Sigmoid colon (tissue), 7 donors: ENCODE data around the gene RNF151. TPM values are rescaled to one million over a fixed set of nuclear protein-coding genes. Genes with fewer than 3 reads are reported as not detected.
"Not testable (repeated sequence)": the region's sequence is repeated elsewhere in the genome, so short reads cannot be mapped to it uniquely, and the experiment has no call there.

Experiments
- DNase-seq: peaks from one replicate; pipeline ENCODE4 v3.0.0-alpha.2; 2019
- H3K27ac ChIP-seq, 4 donors: fragments of 200-600 bp; sonication (generic); one replicate each; pipeline ENCODE4 v1.5.1; 2016 to 2019; ENCODE audit warnings: mild to moderate bottlenecking in 1 of 4
- H3K27me3 ChIP-seq, 3 donors: fragments of 200-600 bp; sonication (generic); one replicate each; pipeline ENCODE4 v1.5.1; 2019; ENCODE audit warnings: mild to moderate bottlenecking in 1 of 3
- H3K36me3 ChIP-seq, 4 donors: fragments of 200-600 bp; sonication (generic); one replicate each; pipeline ENCODE4 v1.5.1; 2016 to 2019
- H3K4me1 ChIP-seq, 4 donors: fragments of 200-600 bp; sonication (generic); one replicate each; pipeline ENCODE4 v1.5.1; 2017 to 2019
- H3K4me3 ChIP-seq, 4 donors: fragments of 200-600 bp; sonication (generic); one replicate each; pipeline ENCODE4 v1.5.1; 2017 to 2019; ENCODE audit warnings: mild to moderate bottlenecking in 2 of 4, moderate library complexity in 1 of 4
- H3K9me3 ChIP-seq, 4 donors: fragments of 200-600 bp in 3 of 4; sonication (generic) in 3 of 4; one replicate each; pipeline versions ENCODE4 v1.5.1 to v1.6.1; 2013 to 2019
- EP300 ChIP-seq, 4 donors: sonication (generic); formaldehyde crosslinking; IDR thresholded peaks; one replicate each; pipeline ENCODE4 v1.6.1; 2017; ENCODE audit warnings: antibody characterized with exemption in 4 of 4
- POLR2A ChIP-seq, 2 donors: fragments of 450-650 bp; IDR thresholded peaks; one replicate each; pipeline ENCODE4 v1.6.1; 2016; ENCODE audit warnings: antibody characterized with exemption in 2 of 2, mild to moderate bottlenecking in 2 of 2, moderate library complexity in 2 of 2
- POLR2AphosphoS5 ChIP-seq, 4 donors: sonication (generic); formaldehyde crosslinking; IDR thresholded peaks; one replicate each; pipeline ENCODE4 v1.6.1; 2017; ENCODE audit warnings: antibody characterized with exemption in 4 of 4
- WGBS, 2 donors: extraction: QIAGEN DNeasy Blood & Tissue Kit; methylation state at CpG; one replicate each; pipeline ENCODE4 v1.1.7; 2013; 5-methylcytosine and 5-hydroxymethylcytosine counted together
- intact Hi-C: fragments of 100-400 bp; cut with DNase I; formaldehyde crosslinking; loops from one replicate; pipeline ENCODE4 v1.15.1; 2023
- polyA plus RNA-seq, 3 donors: library from polyadenylated mRNA; stranded (reverse); fragments of 200-250 nt; gene quantifications; one replicate each; pipeline ENCODE4 v1.2.3, GENCODE V29; 2013
- total RNA-seq, 4 donors: library from RNA; depleted of rRNA; stranded (reverse); fragments of >200 nt; gene quantifications; one replicate each; pipeline ENCODE4 v1.1.0, GENCODE V29; 2016
- TF ChIP-seq, protein P1 (sequence below), 4 experiments: fragments of 450-650 bp in 3 of 4; fragments of 200-600 bp in 1 of 4; IDR thresholded peaks; one replicate each; pipeline ENCODE4 v1.5.1; 2016 to 2019; ENCODE audit warnings: antibody characterized with exemption in 4 of 4, mild to moderate bottlenecking in 3 of 4, moderate library complexity in 2 of 4
- donor health status: healthy with polysubstance abuse.
- donor health status: Bipolar disorder and iron deficiency.
- donor health status: healthy.

The RNF151 gene
- total and polyA plus RNA-seq, 7 donors: 0.10 TPM; not detected in 6

GRCh38 chr16:2008631-2009163, 42.0 kb downstream of the RNF151 start:
- WGBS, 2 donors: 1 to 2% methylated on average over 23 of the region's 23 CpGs
- TF ChIP-seq POLR2AphosphoS5 (IDR thresholded peaks at IDR 0.05) (no peak), EP300 (IDR thresholded peaks at IDR 0.05) (no peak), POLR2A (IDR thresholded peaks at IDR 0.05) (no peak)
- TF ChIP-seq, protein P1, sequence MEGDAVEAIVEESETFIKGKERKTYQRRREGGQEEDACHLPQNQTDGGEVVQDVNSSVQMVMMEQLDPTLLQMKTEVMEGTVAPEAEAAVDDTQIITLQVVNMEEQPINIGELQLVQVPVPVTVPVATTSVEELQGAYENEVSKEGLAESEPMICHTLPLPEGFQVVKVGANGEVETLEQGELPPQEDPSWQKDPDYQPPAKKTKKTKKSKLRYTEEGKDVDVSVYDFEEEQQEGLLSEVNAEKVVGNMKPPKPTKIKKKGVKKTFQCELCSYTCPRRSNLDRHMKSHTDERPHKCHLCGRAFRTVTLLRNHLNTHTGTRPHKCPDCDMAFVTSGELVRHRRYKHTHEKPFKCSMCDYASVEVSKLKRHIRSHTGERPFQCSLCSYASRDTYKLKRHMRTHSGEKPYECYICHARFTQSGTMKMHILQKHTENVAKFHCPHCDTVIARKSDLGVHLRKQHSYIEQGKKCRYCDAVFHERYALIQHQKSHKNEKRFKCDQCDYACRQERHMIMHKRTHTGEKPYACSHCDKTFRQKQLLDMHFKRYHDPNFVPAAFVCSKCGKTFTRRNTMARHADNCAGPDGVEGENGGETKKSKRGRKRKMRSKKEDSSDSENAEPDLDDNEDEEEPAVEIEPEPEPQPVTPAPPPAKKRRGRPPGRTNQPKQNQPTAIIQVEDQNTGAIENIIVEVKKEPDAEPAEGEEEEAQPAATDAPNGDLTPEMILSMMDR (IDR thresholded peaks at IDR 0.05): no peak
- Histone ChIP-seq H3K27me3 (no peaks in the 10 kb centered on the region), H3K36me3 (no peaks in the 10 kb centered on the region), H3K4me1 (peaks cover 0 to 67% (median 59%) of the 10 kb centered on the region in 4 donors), H3K4me3 (peak overlapping the region; percentile 55 to 99 (median 77)), H3K27ac (peak overlapping the region; percentile 78 to 97 (median 92)), H3K9me3 (no peaks in the 10 kb centered on the region)
- intact Hi-C loops: no loop called here
- no peak for DNase-seq

GRCh38 chr16:2009164-2009711, 42.6 kb downstream of the RNF151 start:
- Histone ChIP-seq H3K9me3 (no peaks in the 10 kb centered on the region), H3K4me3 (peak overlapping the region; percentile 55 to 99 (median 77)), H3K4me1 (peaks cover 0 to 62% (median 53%) of the 10 kb centered on the region in 4 donors), H3K36me3 (no peaks in the 10 kb centered on the region), H3K27ac (peak overlapping the region; percentile 78 to 97 (median 92)), H3K27me3 (no peaks in the 10 kb centered on the region)
- no peak for DNase-seq
- intact Hi-C loops: no loop called here
- WGBS, 2 donors: 1% methylated on average over 55 of the region's 55 CpGs
- no peak for TF ChIP-seq POLR2AphosphoS5 (IDR thresholded peaks at IDR 0.05)
- no peak for TF ChIP-seq POLR2A (IDR thresholded peaks at IDR 0.05)
- no peak for TF ChIP-seq EP300 (IDR thresholded peaks at IDR 0.05)
- TF ChIP-seq, protein P1 (IDR thresholded peaks at IDR 0.05): no peak

GRCh38 chr16:2009791-2010510, 43.3 kb downstream of the RNF151 start, which contains the start of gene ZNF598:
ZNF598 (minus strand) TSS chr16:2009821.
- 2 to 4% methylated on average over 52 of the region's 52 CpGs for WGBS, 2 donors
- Histone ChIP-seq H3K4me3 (peak within 1 kb of the TSS; percentile 55 to 99 (median 77)), H3K27me3 (no peaks in the 10 kb centered on the region), H3K27ac (peak within 1 kb of the TSS; percentile 78 to 97 (median 92)), H3K36me3 (no peaks in the 10 kb centered on the region), H3K9me3 (no peaks in the 10 kb centered on the region), H3K4me1 (peaks cover 0 to 54% (median 46%) of the 10 kb centered on the region in 4 donors)
- TF ChIP-seq POLR2AphosphoS5 (IDR thresholded peaks at IDR 0.05) (peak; percentile 85 to 96 (median 92)), EP300 (IDR thresholded peaks at IDR 0.05) (no peak), POLR2A (IDR thresholded peaks at IDR 0.05) (peak; percentile 92 to 95)
- TF ChIP-seq, protein P1 (IDR thresholded peaks at IDR 0.05): no peak
- intact Hi-C loops: no loop called here
- peak; percentile 91 for DNase-seq

DNA sequence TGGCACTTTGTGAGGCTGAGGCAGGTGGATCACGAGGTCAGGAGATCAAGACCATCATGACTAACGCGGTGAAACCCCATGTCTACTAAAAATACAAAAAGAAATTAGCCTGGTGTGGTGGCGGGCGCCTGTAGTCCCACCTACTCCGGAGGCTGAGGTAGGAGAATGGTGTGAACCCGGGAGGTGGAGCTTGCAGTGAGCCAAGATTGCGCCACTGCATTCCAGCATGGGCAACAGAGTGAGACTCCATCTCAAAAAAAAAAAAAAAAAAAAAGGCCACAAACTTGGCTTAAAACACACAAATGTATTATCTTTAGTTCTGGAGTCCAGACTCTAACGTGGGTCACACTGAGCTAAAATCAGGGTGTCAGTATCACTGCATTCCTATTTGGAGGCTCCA, 45.1 kb downstream of the RNF151 start:
- H3K27me3 ChIP-seq, intact Hi-C loops, H3K27ac ChIP-seq, H3K9me3 ChIP-seq, DNase-seq, H3K4me3 ChIP-seq, H3K36me3 ChIP-seq: not testable (repeated sequence)
- peaks cover 0 to 37% (median 31%) of the 10 kb centered on the region in 4 donors for H3K4me1 ChIP-seq
- 89 to 91% methylated on average over 9 of the region's 9 CpGs for WGBS, 2 donors

- no peak overlapping the region for H3K4me3 ChIP-seq
- H3K9me3 ChIP-seq: no peaks in the 10 kb centered on the region
- H3K27me3 ChIP-seq: peaks cover 0 to 8% (median 8%) of the 10 kb centered on the region in 3 donors
- H3K4me1 ChIP-seq: peaks cover 0 to 19% (median 13%) of the 10 kb centered on the region in 4 donors
- no peak for DNase-seq
- no peak overlapping the region for H3K27ac ChIP-seq
- no peak for TF ChIP-seq EP300 (IDR thresholded peaks at IDR 0.05)
- TF ChIP-seq, protein P1 (IDR thresholded peaks at IDR 0.05): no peak
- no peak for TF ChIP-seq POLR2A (IDR thresholded peaks at IDR 0.05)
- no peak for TF ChIP-seq POLR2AphosphoS5 (IDR thresholded peaks at IDR 0.05)
- WGBS, 2 donors: 94% methylated on average over 15 of the region's 15 CpGs
- intact Hi-C loops: no loop called here
- no peaks in the 10 kb centered on the region for H3K36me3 ChIP-seq
Observed at GRCh38 chr16:2013527-2013926, 46.9 kb downstream of the RNF151 start.
